Islet of Langerhans (tissue), 1 donor: ENCODE measurements around the gene RETREG3.

Source experiments
- FAIRE-seq: peaks from one replicate; lab custom pipeline; 2011; peaks lifted over from hg19 to GRCh38; lab: Jason Lieb, UNC

The RETREG3 gene

GRCh38 chr17:42530952-42531454 is 78.2 kb downstream of the RETREG3 start:
- no peak for FAIRE-seq
